ENCODE data around the gene LRRD1.
A peak's percentile ranks its signal among the peaks of the same experiment; 100 is the strongest.
"Not testable (repeated sequence)": the region's sequence is repeated elsewhere in the genome, so short reads cannot be mapped to it uniquely, and the experiment has no call there.

The LRRD1 gene

DNA sequence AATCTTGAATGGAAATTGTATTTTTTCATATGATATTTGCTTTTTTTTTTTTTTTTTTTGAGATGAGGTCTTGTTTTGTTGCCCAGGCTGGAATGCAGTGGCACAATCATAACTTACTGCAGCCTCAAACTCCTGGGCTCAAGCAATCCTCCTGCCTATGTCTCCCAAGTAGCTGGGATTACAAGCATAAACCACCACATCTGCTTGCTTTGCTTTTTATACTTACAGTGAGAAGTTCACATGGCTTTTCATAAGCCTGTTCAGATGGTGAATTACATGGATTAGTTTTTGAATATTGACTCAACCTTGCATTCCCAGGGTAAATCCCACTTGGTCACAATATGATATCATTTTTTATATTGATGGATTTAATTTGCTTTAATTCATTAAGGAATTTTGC lies 22.0 kb downstream of the LRRD1 start:
- H3K4me1 Mint-ChIP-seq (ENCODE audit: low read depth), result no peaks in the 10 kb centered on the region
- no peak overlapping the region for H3K27ac Mint-ChIP-seq
- no peaks in the 10 kb centered on the region for H3K9me3 Mint-ChIP-seq (ENCODE audit: low read depth)
- no peaks in the 10 kb centered on the region for H3K36me3 Mint-ChIP-seq
- peaks cover 6% of the 10 kb centered on the region for H3K27me3 Mint-ChIP-seq
- H3K4me3 Mint-ChIP-seq, result no peak overlapping the region

DNA sequence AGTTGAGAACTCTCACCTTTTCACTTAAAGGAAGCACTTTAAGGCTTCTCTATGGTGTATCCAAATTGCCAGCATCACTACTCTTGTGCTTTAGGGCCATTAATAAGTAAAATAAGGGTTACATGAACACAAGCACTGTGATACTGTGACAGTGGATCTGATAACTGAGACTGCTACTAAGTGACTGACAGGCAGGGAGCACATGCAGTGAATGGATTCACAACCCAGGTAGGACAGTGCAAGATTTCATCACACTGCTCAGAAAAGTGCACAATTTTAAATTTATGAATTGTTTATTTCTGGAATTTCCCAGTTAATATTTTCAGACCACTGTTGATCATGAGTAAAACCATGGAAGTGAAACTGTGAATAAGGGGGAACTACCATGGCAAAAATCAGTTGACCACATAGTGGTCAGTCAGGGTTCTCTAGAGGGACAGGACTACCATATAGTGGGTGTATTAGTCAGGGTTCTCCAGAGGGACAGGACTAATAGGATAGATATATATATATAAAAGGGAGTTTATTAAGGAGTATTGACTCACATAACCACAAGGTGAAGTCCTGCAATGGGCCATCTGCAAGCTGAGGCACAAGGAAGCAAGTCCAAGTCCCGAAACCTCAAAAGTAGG lies 23.7 kb downstream of the LRRD1 start:
- no peaks in the 10 kb centered on the region for H3K4me1 Mint-ChIP-seq (ENCODE audit: low read depth)
- H3K9me3 Mint-ChIP-seq (ENCODE audit: low read depth), result no peaks in the 10 kb centered on the region
- H3K27me3 Mint-ChIP-seq, result peaks cover 5% of the 10 kb centered on the region
- no peaks in the 10 kb centered on the region for H3K36me3 Mint-ChIP-seq
- no peak overlapping the region for H3K27ac Mint-ChIP-seq
- H3K4me3 Mint-ChIP-seq, result no peak overlapping the region

DNA sequence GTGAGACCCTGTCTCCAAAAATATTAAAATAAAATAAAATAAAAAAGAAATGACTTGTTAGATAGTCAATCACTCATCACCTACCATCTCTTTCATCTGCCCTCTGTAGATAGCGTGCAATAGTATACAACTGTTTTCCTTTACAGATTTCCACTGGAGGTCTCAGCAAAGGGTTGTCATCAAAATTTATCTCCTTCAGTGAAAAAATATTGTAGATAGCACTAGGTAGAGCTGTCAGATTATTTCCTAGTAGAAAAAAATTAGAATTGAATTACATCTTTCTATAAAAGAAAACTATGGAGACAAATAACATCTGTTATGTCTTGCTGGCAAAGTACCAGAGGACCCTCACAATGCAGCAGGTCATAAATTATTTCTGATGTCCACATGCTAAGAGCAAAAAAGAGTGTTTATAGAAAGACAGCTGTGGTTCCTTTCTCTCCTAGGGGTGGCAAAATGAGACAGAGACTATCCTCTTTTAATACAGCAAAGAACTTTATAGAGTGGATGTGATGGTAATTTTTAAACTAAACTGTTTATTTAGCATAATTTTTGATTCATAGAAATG lies 28.4 kb downstream of the LRRD1 start:
- no peak overlapping the region for H3K4me3 Mint-ChIP-seq
- H3K27me3 Mint-ChIP-seq, result peaks cover 5% of the 10 kb centered on the region
- no peaks in the 10 kb centered on the region for H3K9me3 Mint-ChIP-seq (ENCODE audit: low read depth)
- H3K4me1 Mint-ChIP-seq (ENCODE audit: low read depth), result no peaks in the 10 kb centered on the region
- no peak overlapping the region for H3K27ac Mint-ChIP-seq
- no peaks in the 10 kb centered on the region for H3K36me3 Mint-ChIP-seq

DNA sequence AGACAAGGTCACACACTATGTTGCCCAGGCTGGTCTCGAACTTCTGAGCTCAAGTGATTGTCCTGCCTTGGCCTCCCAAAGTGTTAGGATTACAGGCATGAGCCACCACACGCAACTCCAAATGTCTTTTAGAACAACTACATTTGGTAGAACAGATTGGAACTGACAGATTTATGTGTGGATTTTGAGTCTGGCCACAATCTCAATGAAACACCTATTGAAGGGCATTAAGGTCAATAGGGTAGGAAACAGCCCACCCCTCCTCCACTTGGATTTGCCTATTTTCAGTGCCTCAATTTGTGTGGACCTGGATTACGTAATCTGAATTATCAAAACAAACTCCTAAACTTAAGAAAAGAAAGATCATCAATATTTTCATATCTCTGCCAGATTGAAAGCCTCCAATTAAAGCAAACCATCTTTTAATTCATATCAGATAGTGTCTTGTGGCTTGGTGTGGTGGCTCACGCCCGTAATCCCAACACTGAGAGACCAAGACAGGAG lies 29.2 kb downstream of the LRRD1 start:
- Mint-ChIP-seq H3K36me3 (no peaks in the 10 kb centered on the region), H3K9me3 (ENCODE audit: low read depth) (no peaks in the 10 kb centered on the region), H3K27ac (no peak overlapping the region), H3K4me3 (no peak overlapping the region), H3K4me1 (ENCODE audit: low read depth) (no peaks in the 10 kb centered on the region), H3K27me3 (peaks cover 2% of the 10 kb centered on the region)

DNA sequence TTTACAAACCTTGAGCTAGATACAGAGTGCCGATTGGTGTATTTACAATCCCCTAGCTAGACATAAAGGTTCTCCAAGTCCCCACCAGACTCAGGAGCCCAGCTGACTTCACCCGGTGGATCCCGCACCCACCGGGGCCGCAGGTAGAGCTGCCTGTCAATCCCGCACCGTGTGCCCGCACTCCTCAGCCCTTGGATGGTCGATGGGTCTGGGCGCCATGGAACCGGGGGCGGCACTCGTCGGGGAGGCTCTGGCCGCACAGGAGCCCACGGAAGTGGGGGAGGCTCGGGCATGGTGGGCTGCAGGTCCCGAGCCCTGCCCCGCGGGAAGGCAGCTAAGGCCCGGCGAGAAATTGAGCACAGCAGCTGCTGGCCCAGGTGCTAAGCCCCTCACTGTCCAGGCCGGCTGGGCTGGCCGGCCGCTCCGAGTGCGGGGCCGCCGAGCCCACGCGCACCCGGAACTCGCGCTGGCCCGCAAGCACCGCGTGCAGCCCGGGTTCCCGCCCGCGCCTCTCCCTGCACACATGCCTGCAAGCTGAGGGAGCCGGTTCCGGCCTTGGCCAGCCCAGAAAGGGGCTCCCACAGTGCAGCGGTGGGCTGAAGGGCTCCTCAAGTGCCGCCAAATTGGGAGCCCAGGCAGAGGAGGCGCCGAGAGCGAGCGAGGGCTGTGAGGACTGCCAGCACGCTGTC lies 35.6 kb downstream of the LRRD1 start:
- not testable (repeated sequence) for H3K9me3 Mint-ChIP-seq (ENCODE audit: low read depth); H3K4me1 Mint-ChIP-seq (ENCODE audit: low read depth); H3K27me3 Mint-ChIP-seq; H3K36me3 Mint-ChIP-seq; H3K27ac Mint-ChIP-seq; H3K4me3 Mint-ChIP-seq

DNA sequence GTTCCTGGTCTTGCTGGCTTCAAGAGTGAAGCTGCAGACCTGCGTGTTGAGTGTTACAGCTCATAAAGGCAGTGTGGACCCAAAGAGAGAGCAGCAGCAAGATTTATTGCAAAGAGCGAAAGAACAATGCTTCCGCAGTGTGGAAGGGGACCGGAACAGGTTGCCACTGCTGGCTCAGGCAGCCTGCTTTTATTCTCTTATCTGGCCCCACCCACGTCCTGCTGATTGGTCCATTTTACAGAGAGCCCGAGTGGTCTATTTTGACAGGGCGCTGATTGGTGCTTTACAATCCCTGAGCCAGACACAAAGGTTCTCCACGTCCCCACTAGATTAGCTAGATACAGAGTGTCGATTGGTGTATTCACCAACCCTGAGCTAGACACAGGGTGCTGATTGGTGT lies 36.2 kb downstream of the LRRD1 start:
- H3K27ac Mint-ChIP-seq; H3K27me3 Mint-ChIP-seq; H3K4me3 Mint-ChIP-seq; H3K36me3 Mint-ChIP-seq; H3K4me1 Mint-ChIP-seq (ENCODE audit: low read depth); H3K9me3 Mint-ChIP-seq (ENCODE audit: low read depth): not testable (repeated sequence)

DNA sequence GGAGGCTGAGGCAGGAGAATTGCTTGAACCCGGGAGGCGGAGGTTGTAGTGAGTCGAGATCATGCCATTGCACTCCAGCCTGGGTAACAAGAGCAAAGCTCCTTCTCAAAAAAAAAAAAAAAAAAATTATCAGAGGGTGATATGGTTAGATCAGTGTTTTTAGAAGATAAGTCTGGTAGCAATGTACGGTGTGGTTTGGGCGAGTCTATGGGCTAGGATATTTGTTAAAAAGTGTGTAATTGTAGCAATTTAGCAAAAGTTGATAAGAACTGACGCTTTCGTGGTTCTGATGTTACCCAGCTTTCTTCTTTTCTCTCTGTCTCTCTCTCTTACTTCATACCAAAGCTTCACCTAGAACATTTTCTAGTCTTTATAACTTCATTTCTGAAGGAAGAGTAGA lies 37.8 kb downstream of the LRRD1 start:
- no peaks in the 10 kb centered on the region for H3K4me1 Mint-ChIP-seq (ENCODE audit: low read depth)
- no peak overlapping the region for H3K4me3 Mint-ChIP-seq
- no peaks in the 10 kb centered on the region for H3K27me3 Mint-ChIP-seq
- no peak overlapping the region for H3K27ac Mint-ChIP-seq
- peaks cover 2% of the 10 kb centered on the region for H3K36me3 Mint-ChIP-seq
- no peaks in the 10 kb centered on the region for H3K9me3 Mint-ChIP-seq (ENCODE audit: low read depth)

DNA sequence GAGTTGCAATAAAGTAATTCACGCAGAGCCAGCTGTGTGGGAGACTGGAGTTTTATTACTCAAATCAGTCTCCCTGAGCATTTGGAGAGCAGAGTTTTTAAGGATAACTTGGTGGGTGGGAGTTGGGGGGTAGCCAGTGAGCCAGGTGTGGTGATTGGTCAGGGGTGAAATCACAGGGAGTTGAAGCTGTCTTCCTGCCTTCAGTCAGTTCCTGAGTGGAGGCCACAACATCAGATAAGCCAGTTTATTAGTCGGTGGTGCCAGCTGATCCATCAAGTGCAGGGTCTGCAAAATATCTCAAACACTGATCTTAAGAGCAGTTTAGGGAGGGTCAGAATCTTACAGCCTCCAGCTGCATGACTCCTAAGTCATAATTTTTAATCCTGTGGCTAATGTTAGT lies 41.4 kb downstream of the LRRD1 start:
- H3K27ac Mint-ChIP-seq, result no peak overlapping the region
- peaks cover 2% of the 10 kb centered on the region for H3K36me3 Mint-ChIP-seq
- peaks cover 22% of the 10 kb centered on the region for H3K4me1 Mint-ChIP-seq (ENCODE audit: low read depth)
- no peaks in the 10 kb centered on the region for H3K9me3 Mint-ChIP-seq (ENCODE audit: low read depth)
- no peak overlapping the region for H3K4me3 Mint-ChIP-seq
- H3K27me3 Mint-ChIP-seq, result no peaks in the 10 kb centered on the region

DNA sequence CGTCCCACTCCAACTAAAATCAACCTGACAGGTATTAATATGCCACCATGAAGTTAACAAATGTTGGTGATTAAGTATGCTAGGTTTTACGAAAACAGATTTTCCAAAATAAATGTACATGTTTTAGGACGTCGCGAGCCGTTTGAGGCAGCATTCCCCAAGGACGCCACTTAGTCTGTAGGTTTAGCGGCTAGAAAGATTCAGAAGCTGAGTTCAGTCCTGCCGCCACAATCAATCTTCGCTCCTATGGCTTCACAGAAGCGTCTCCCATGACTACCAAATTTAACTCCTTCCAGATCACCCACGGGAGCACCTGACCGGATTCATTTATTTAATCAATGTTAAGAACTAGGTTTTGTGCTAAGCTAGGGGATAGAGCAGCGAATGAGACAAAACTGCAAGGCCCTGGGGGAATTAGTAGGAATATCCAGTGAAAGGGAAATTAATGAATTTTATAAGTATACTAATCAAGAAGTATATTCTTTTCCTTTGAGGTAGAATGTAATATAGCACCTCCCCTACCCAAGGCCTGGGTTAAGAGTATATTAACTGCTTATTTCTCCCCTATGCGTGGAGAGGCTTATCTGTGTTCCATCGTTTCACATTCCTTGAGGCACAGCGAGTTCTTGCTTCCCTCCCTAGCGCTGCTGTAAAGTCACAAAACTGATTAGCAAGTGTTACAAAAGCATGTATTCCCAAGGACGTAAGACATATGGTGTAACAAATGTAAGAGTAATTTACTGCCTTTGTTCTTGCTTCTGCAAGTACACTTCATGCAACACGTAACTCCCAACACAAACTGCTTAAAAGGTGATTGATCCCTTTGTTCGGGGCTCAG lies 43.7 kb downstream of the LRRD1 start:
- H3K27ac Mint-ChIP-seq, result peak overlapping the region; percentile 100
- H3K9me3 Mint-ChIP-seq (ENCODE audit: low read depth), result no peaks in the 10 kb centered on the region
- H3K4me1 Mint-ChIP-seq (ENCODE audit: low read depth), result peaks cover 35% of the 10 kb centered on the region
- no peaks in the 10 kb centered on the region for H3K27me3 Mint-ChIP-seq
- H3K4me3 Mint-ChIP-seq, result peak overlapping the region; percentile 98
- peaks cover 7% of the 10 kb centered on the region for H3K36me3 Mint-ChIP-seq

DNA sequence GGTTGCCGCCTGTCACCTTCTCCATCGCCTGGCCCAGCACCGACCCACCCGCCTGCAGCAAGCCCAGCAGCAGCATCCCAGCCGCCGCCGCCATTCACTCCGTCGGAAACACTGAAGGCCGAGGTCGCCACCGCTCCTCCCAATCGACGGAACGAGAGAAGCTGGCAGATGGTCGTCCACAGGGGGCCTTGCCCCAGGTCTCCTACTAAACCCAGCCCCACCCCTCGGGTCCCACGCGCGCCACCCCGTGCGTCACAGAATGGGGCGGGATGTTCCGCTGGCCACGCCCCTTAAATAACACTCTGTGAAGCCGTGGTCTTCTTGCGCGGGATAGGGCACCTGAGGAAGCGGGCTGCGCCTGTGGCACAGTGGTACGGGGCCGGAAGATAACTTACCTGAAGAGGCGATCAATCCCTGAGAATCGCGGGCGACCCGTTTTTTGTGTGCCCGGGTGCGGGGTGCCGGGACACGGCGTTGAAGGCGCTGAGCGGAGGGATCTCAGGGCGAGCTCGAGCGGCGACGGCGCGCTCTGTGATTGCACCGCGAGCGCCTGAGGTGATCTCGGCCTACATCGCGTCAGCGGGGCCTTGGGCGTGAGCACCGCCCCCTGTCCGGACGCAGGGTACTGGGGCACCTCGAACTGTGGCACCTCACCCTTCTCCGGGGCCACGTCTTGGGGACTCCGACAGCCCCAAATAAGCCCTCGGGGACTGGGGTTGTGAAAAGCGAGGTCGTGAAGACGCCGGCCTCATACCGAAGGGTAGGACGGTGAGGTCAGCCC lies 44.5 kb downstream of the LRRD1 start, which contains the start of gene CYP51A1:
CYP51A1 (minus strand) TSS at position 207 of the 781 bp plus-strand sequence; CDS start at position 94, 113 bp downstream.
- H3K4me3 Mint-ChIP-seq, result peak within 1 kb of the TSS; percentile 98
- peaks cover 10% of the 10 kb centered on the region for H3K36me3 Mint-ChIP-seq
- H3K27me3 Mint-ChIP-seq, result no peaks in the 10 kb centered on the region
- H3K9me3 Mint-ChIP-seq (ENCODE audit: low read depth), result no peaks in the 10 kb centered on the region
- peak within 1 kb of the TSS; percentile 100 for H3K27ac Mint-ChIP-seq
- H3K4me1 Mint-ChIP-seq (ENCODE audit: low read depth), result peaks cover 39% of the 10 kb centered on the region

DNA sequence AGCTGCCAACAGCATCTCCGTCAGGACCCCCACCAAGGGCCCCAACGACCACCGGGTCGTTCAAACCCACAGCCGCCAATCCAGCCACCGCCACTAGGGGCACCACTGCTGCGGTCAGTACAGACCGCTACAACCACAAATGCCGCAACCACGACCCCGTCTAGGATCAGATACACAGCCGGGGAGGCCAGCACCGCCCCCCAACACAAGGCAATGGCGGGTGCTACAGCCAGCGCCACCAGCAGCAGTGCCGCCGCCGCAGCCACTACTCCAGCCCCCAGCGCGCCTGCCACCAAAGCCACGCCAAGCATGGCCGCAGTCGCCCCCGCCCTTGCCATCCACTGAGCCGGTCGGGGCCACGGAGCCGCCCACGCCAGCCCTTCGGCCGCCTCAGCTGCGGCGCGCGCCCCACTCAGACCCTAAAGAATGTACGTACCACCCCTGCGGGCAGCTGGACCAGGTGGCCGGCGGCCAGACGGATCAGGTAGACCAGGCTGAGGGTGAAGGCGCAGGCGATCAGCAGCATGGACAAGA lies 45.1 kb downstream of the LRRD1 start:
- Mint-ChIP-seq H3K4me3 (peak overlapping the region; percentile 98), H3K36me3 (peaks cover 9% of the 10 kb centered on the region), H3K9me3 (ENCODE audit: low read depth) (no peaks in the 10 kb centered on the region), H3K27me3 (no peaks in the 10 kb centered on the region), H3K27ac (peak overlapping the region; percentile 100), H3K4me1 (ENCODE audit: low read depth) (peaks cover 39% of the 10 kb centered on the region)

DNA sequence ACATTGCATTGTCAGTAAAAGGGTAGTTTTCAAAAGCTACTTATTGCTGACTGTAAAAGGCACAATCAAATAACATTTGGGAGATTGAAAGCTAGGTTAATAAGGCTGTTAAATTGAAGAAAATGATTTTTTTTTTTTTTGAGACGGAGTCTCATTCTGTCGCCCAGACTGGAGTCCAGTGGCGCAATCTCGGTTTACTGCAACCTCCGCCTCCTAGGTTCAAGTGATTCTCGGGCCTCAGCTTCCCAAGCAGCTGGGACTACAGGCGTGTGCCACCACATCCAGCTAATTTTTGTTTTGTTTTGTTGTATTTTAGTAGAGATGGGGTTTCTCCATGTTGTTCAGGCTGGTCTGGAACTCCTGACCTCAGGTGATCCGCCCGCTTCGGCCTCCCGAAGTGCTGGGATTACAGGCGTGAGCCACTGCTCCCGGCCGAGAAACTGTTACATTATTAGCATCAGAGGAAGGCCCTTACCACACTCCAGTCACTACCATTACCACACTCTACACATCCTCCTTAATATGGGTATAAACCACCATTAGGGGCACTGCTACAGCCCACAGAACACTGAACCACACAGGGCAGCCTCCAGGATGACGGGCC lies 45.7 kb downstream of the LRRD1 start:
- Mint-ChIP-seq H3K4me1 (ENCODE audit: low read depth) (peaks cover 39% of the 10 kb centered on the region), H3K27me3 (no peaks in the 10 kb centered on the region), H3K36me3 (peaks cover 9% of the 10 kb centered on the region), H3K4me3 (peak overlapping the region; percentile 98), H3K27ac (peak overlapping the region; percentile 100), H3K9me3 (ENCODE audit: low read depth) (no peaks in the 10 kb centered on the region)

DNA sequence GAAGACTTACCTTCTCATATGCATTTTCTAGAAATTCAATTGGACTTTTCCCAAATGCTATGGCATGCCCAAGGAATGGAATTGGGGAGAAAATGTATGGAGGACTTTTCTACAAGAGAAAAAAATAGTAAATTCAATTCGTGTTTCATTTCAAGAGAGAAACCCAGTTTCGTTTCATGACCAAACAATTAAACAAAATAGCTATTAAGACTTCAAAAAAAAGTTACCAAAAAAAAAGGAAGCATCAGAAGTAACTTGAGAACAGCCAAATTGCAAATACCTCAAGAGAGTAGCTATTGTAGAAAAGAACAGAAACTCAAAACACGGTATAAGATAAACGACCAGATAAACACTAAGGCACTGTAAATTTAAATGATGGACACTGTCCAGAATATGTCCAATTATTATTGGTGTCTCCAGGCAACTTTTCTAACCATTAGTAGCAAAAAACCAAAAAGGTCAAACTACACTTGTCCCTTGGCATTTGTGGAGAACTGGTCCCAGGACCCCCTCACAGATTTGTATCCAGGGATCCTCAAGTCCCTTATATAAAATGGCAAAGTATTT lies 47.1 kb downstream of the LRRD1 start:
- H3K27me3 Mint-ChIP-seq, result no peaks in the 10 kb centered on the region
- H3K4me3 Mint-ChIP-seq, result peak overlapping the region; percentile 59
- peaks cover 39% of the 10 kb centered on the region for H3K4me1 Mint-ChIP-seq (ENCODE audit: low read depth)
- H3K9me3 Mint-ChIP-seq (ENCODE audit: low read depth), result no peaks in the 10 kb centered on the region
- no peak overlapping the region for H3K27ac Mint-ChIP-seq
- peaks cover 9% of the 10 kb centered on the region for H3K36me3 Mint-ChIP-seq
